Left ventricle myocardium inferior (tissue), 1 donor: ENCODE measurements around the gene SLC19A1. TPM values are rescaled to one million over a fixed set of nuclear protein-coding genes. Genes with fewer than 3 reads are reported as not detected.

Source experiments
- DNase-seq: peaks from one replicate; pipeline ENCODE4 v3.0.0-alpha.2; 2020
- H3K27ac ChIP-seq: fragments of 200-600 bp; replicated peaks from 2 replicates; pipeline ENCODE4 v1.8.0; 2021
- H3K27me3 ChIP-seq: fragments of 200-600 bp; 2 replicates; pipeline ENCODE4 v1.8.0; 2021; ENCODE audit warnings: low read depth
- H3K36me3 ChIP-seq: fragments of 200-600 bp; 2 replicates; pipeline ENCODE4 v1.8.0; 2021
- H3K4me1 ChIP-seq: fragments of 200-600 bp; 2 replicates; pipeline ENCODE4 v1.8.0; 2021
- H3K4me3 ChIP-seq: fragments of 200-600 bp; 2 replicates; pipeline ENCODE4 v1.8.0; 2021; ENCODE audit warnings: mild to moderate bottlenecking, moderate library complexity
- H3K9me3 ChIP-seq: fragments of 200-600 bp; replicated peaks from 2 replicates; pipeline ENCODE4 v1.8.0; 2021
- CTCF ChIP-seq: fragments of 200-600 bp; IDR thresholded peaks from 2 replicates; pipeline ENCODE4 v1.8.0; 2021; ENCODE audit warnings: antibody characterized with exemption, mild to moderate bottlenecking, borderline replicate concordance
- intact Hi-C: fragments of 100-400 bp; cut with micrococcal nuclease; formaldehyde crosslinking; loops from one replicate; pipeline ENCODE4 v1.11.0; 2022
- total RNA-seq: library from RNA; stranded (reverse); fragmentation: NEBNext Ultra II Directional; extraction: Animal tissue kit (Norgen Biotek cat#: 25700); gene quantifications from one replicate; pipeline ENCODE4 v1.2.1, GENCODE V29; 2021
- donor health status: DM: no; HTN: yes; CAD: no; lungs with severe emphysema.

SLC19A1 gene
- total RNA-seq, 1 donor from 2014 or later, result 4.9 TPM

- no peaks in the 10 kb centered on the region for H3K9me3 ChIP-seq
- no peak overlapping the region for H3K27ac ChIP-seq
- no peaks in the 10 kb centered on the region for H3K36me3 ChIP-seq
- peaks cover 23% of the 10 kb centered on the region for H3K27me3 ChIP-seq
- no peak overlapping the region for H3K4me3 ChIP-seq
- H3K4me1 ChIP-seq, result peaks cover 9% of the 10 kb centered on the region
- peak; percentile 32 for DNase-seq
- intact Hi-C loops, result no loop called here
- no peak for TF ChIP-seq CTCF
These were observed 8.4 kb upstream of the SLC19A1 start for GRCh38 chr21:45550522-45551210.

DNA sequence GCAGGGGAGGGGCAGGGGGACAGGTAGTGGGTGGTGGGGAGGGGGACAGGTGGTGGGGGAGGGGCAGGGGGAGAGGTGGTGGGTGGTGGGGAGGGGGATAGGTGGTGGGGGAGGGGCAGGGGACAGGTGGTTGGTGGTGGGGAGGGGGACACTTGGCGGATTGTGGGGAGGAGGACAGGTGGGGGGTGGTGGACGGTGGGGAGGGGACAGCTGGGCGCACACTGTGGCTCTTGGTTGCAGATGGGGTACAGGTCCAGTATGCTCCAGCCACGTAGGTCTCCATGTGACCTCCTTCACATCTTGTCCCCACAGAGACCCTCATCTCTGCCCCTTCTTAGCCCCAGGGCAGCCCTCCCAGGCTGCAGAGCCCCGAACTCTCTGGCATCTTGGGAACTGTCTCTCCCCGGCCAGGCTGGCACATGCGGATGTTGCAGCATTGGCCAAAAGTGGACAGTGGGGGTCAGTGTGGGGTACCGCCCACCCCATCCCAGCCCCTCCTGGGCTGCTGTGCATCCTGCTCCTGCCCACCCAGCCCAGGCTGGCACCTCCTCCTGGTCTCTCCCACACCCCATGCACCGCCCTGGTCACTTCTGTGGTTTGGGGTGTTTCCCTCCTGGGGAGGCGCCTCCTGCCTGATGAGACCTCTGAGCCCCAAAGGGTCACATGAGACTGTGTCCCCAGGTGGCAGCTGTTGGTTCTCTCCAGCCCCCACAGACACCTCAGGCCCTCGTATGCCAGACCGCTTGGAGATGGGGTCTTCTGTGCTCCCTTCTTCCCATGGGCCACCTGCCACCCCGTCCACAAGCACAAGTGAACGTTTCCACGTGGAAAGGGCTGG lies 7.6 kb upstream of the SLC19A1 start:
- no peak for TF ChIP-seq CTCF
- Histone ChIP-seq H3K27me3 (peaks cover 23% of the 10 kb centered on the region), H3K4me3 (no peak overlapping the region), H3K9me3 (no peaks in the 10 kb centered on the region), H3K36me3 (no peaks in the 10 kb centered on the region), H3K4me1 (peaks cover 6% of the 10 kb centered on the region), H3K27ac (no peak overlapping the region)
- DNase-seq, result peak; percentile 17
- intact Hi-C loops, result no loop called here

DNA sequence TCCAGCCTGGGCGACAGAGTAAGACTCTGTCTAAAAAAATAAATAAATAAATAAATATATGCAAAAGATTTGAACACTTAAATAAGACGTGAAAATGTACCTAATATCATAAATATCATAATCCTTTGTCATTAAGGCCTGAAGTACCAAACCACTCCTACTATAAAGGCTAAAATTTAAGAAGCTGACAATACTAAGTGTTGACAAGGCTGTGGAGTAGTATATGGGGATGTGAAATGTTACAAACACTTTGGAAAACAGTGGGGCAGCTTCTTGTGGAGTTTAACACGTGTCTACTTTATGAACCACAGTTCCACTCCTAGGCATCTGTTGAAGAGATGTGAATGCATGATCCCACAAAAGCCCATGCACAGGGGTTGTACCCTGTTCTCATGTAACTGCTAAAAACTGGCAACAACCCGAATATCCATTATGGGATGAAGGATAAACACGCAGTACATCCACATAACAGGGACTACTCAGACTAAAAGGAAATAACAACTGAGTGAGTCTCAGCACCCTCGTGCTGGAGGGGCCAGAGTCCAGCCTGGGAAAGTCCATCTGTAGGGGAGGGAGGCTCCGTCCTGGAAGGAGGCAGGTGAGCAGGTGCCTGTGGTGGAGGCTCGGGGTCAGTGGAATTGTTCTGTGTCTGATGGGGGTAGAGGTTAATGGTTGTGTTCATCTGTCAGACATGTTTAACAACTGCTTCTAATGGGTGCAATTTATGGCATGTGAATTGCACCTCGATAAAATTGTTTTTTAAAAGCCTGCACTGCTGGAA lies 6.7 kb upstream of the SLC19A1 start:
- Histone ChIP-seq H3K27ac (no peak overlapping the region), H3K4me3 (no peak overlapping the region), H3K9me3 (no peaks in the 10 kb centered on the region), H3K36me3 (no peaks in the 10 kb centered on the region), H3K27me3 (peaks cover 23% of the 10 kb centered on the region), H3K4me1 (no peaks in the 10 kb centered on the region)
- peak; percentile 2 for DNase-seq
- intact Hi-C loops, result no loop called here
- TF ChIP-seq CTCF, result no peak

DNA sequence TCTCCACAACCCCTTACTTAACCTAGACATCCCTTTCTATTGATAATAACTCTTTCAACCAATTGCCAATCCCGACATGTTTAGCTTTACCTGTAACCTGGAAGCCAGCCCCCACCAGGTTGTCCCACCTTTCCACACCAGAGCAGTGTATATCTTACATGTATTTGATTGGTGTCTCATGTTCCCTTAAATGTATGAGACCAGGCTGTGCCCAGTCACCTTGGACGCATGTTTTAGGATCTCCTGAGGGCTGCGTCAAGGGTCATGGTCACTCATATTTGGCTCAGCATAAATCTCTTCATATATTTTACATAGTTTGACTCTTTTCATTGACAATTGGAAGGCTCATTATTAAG lies 5.3 kb upstream of the SLC19A1 start:
- no peak for DNase-seq
- Histone ChIP-seq H3K4me1 (peaks cover 6% of the 10 kb centered on the region), H3K4me3 (no peak overlapping the region), H3K27me3 (peaks cover 17% of the 10 kb centered on the region), H3K27ac (no peak overlapping the region), H3K9me3 (no peaks in the 10 kb centered on the region), H3K36me3 (no peaks in the 10 kb centered on the region)
- no peak for TF ChIP-seq CTCF
- intact Hi-C loops, result no loop called here
